Measurements from ENCODE around the gene RAB27A. TPM values are rescaled to one million over a fixed set of nuclear protein-coding genes. Genes with fewer than 3 reads are reported as not detected.

Gene RAB27A
- total and polyA plus RNA-seq, 2 of the 8 experiments (the other 6 are each of a cell fraction or from before 2014, with no cell fraction given), result 2.3 to 6.5 TPM

GRCh38 chr15:55248895-55249294, 40.7 kb downstream of the RAB27A start:
- no peak overlapping the region for H3K4me3 ChIP-seq (ENCODE audit: extremely low read depth in 1 of 4, insufficient read depth in 2 of 4, low read depth in 3 of 4, low read length in 4 of 4)
- no peak overlapping the region for H2BK12ac ChIP-seq (ENCODE audit: low read depth, low read length)
- H2AFZ ChIP-seq (ENCODE audit: low read length), result no peak overlapping the region
- no peak overlapping the region for H4K91ac ChIP-seq (replicated peaks; ENCODE audit: insufficient read length, low read length)
- H4K5ac ChIP-seq (ENCODE audit: insufficient read length, low read depth, low read length), result no peak overlapping the region
- no peak overlapping the region for H2AK5ac ChIP-seq (ENCODE audit: low read depth, low read length)
- FAIRE-seq (no peak), DNase-seq (ENCODE audit: low read depth in 1 of 2, low spot score in 2 of 2) (no peak)
- H3K18ac ChIP-seq (ENCODE audit: extremely low read depth, low read length), result no peak overlapping the region
- CTCF ChIA-PET (ENCODE audit: partially characterized antibody), result no interaction called here
- H2BK20ac ChIP-seq (ENCODE audit: low read length), result no peak overlapping the region
- no peak overlapping the region for H3K9ac ChIP-seq (replicated peaks in 1 of 4; ENCODE audit: extremely low read depth in 1 of 4, low read depth in 3 of 4, low read length in 3 of 4)
- no peak overlapping the region for H4K8ac ChIP-seq (ENCODE audit: extremely low read depth, insufficient read depth, low read length)
- no peak overlapping the region for H3K4me2 ChIP-seq (ENCODE audit: insufficient read depth in 1 of 2, low read depth in 2 of 2, low read length in 2 of 2)
- POLR2A ChIA-PET (ENCODE audit: partially characterized antibody), result no interaction called here
- no peaks in the 10 kb centered on the region for H3K4me1 ChIP-seq (replicated peaks in 1 of 4; ENCODE audit: control insufficient read depth in 3 of 4, insufficient read depth in 4 of 4, low read length in 3 of 4)
- no peaks in the 10 kb centered on the region for H3K36me3 ChIP-seq (ENCODE audit: control insufficient read depth in 2 of 4, insufficient read depth in 4 of 4, low read length in 3 of 4)
- no peak overlapping the region for H3K56ac ChIP-seq (replicated peaks; ENCODE audit: insufficient read length, low read depth, low read length)
- no peaks in the 10 kb centered on the region for H3K23me2 ChIP-seq (ENCODE audit: low read depth, low read length)
- WGBS, 2 experiments (ENCODE audit: extremely low coverage in 1 of 2, insufficient coverage in 1 of 2, insufficient read length in 1 of 2, insufficient replicate concordance in 2 of 2, low coverage in 1 of 2, low lambda C conversion rate in 2 of 2, missing lambda C conversion rate in 1 of 2), result 83% methylated on average over 1 of the region's 1 CpG; no CpG with 5 or more reads in 1 of the 2 experiments
- H3K14ac ChIP-seq (ENCODE audit: insufficient read length), result no peak overlapping the region
- no peak overlapping the region for H2BK15ac ChIP-seq (ENCODE audit: low read length)
- H2BK120ac ChIP-seq (replicated peaks; ENCODE audit: low read depth, low read length), result no peak overlapping the region
- no peak for TF ChIP-seq TAF7 (optimal IDR thresholded peaks at IDR 0.05; ENCODE audit: borderline replicate concordance, low read depth, low read length)
- TF ChIP-seq ATF3 (IDR thresholded peaks at IDR 0.05; ENCODE audit: insufficient read depth, low read depth, low read length), result no peak
- no peak for TF ChIP-seq GABPA (IDR thresholded peaks at IDR 0.05; ENCODE audit: borderline replicate concordance, insufficient read depth, low read length)
- TF ChIP-seq KDM5A (IDR thresholded peaks at IDR 0.05; ENCODE audit: low read length), result no peak
- TF ChIP-seq BACH1 (IDR thresholded peaks at IDR 0.05; ENCODE audit: low read length), result no peak
- TF ChIP-seq NRF1 (IDR thresholded peaks at IDR 0.05; ENCODE audit: low read depth, low read length), result no peak
- no peak for TF ChIP-seq SP4 (IDR thresholded peaks at IDR 0.05; ENCODE audit: low read length)
- no peak for TF ChIP-seq CHD1 (IDR thresholded peaks at IDR 0.05; ENCODE audit: low read depth, low read length)
- H4K20me1 ChIP-seq (replicated peaks in 1 of 2; ENCODE audit: control insufficient read depth in 1 of 2, insufficient read depth in 2 of 2, low read length in 2 of 2), result no peaks in the 10 kb centered on the region
- no peaks in the 10 kb centered on the region for H3K9me3 ChIP-seq (ENCODE audit: insufficient read depth in 2 of 2, low read depth in 1 of 2, low read length in 1 of 2)
- H3K27ac ChIP-seq (ENCODE audit: low read depth, low read length), result no peak overlapping the region
- H3K23ac ChIP-seq (ENCODE audit: insufficient read length), result no peak overlapping the region
- no peaks in the 10 kb centered on the region for H3K79me2 ChIP-seq (ENCODE audit: control insufficient read depth in 1 of 2, insufficient read depth in 2 of 2, low read length in 2 of 2)
- no peaks in the 10 kb centered on the region for H3K27me3 ChIP-seq (replicated peaks in 1 of 4; ENCODE audit: control insufficient read depth in 3 of 4, extremely low read depth in 1 of 4, insufficient read depth in 3 of 4, low read length in 3 of 4)
- no peak overlapping the region for H3K4ac ChIP-seq (replicated peaks; ENCODE audit: insufficient read length, low read depth, low read length)
- H3K79me1 ChIP-seq (ENCODE audit: low read depth, low read length), result no peaks in the 10 kb centered on the region
- no peak overlapping the region for H2BK5ac ChIP-seq (ENCODE audit: low read depth, low read length)
